ENCODE data around the gene LRRFIP2. TPM values are rescaled to one million over a fixed set of nuclear protein-coding genes. Genes with fewer than 3 reads are reported as not detected.

The LRRFIP2 gene
- total RNA-seq, 1 donor from 2014 or later = 48.0 TPM

- TF ChIP-seq CTCF (IDR thresholded peaks at IDR 0.05; ENCODE audit: unreplicated experiment) = no peak
- Mint-ChIP-seq H3K4me1 (ENCODE audit: low read depth) (no peaks in the 10 kb centered on the region), H3K36me3 (ENCODE audit: insufficient read depth) (peaks cover 21% of the 10 kb centered on the region), H3K27me3 (no peaks in the 10 kb centered on the region), H3K27ac (no peak overlapping the region), H3K4me3 (ENCODE audit: low read depth) (no peak overlapping the region), H3K9me3 (ENCODE audit: low read depth) (no peaks in the 10 kb centered on the region)
- DNase-seq (ENCODE audit: low spot score, unreplicated experiment) = no peak
Observed at GRCh38 chr3:37041546-37042195, 132.7 kb downstream of the LRRFIP2 start.

GRCh38 chr3:37040231-37040630, 134.2 kb downstream of the LRRFIP2 start:
- no peaks in the 10 kb centered on the region for H3K27me3 Mint-ChIP-seq
- no peak overlapping the region for H3K4me3 Mint-ChIP-seq (ENCODE audit: low read depth)
- no peak for TF ChIP-seq CTCF (IDR thresholded peaks at IDR 0.05; ENCODE audit: unreplicated experiment)
- no peak for DNase-seq (ENCODE audit: low spot score, unreplicated experiment)
- no peaks in the 10 kb centered on the region for H3K4me1 Mint-ChIP-seq (ENCODE audit: low read depth)
- peaks cover 31% of the 10 kb centered on the region for H3K36me3 Mint-ChIP-seq (ENCODE audit: insufficient read depth)
- H3K9me3 Mint-ChIP-seq (ENCODE audit: low read depth) = peaks cover 2% of the 10 kb centered on the region
- peak overlapping the region; percentile 15 for H3K27ac Mint-ChIP-seq

- H3K27ac Mint-ChIP-seq = no peak overlapping the region
- no peaks in the 10 kb centered on the region for H3K27me3 Mint-ChIP-seq
- no peaks in the 10 kb centered on the region for H3K4me1 Mint-ChIP-seq (ENCODE audit: low read depth)
- TF ChIP-seq CTCF (IDR thresholded peaks at IDR 0.05; ENCODE audit: unreplicated experiment) = no peak
- no peak for DNase-seq (ENCODE audit: low spot score, unreplicated experiment)
- peaks cover 36% of the 10 kb centered on the region for H3K36me3 Mint-ChIP-seq (ENCODE audit: insufficient read depth)
- H3K4me3 Mint-ChIP-seq (ENCODE audit: low read depth) = no peak overlapping the region
- H3K9me3 Mint-ChIP-seq (ENCODE audit: low read depth) = peaks cover 3% of the 10 kb centered on the region
Observed at GRCh38 chr3:37039161-37039846, 135.1 kb downstream of the LRRFIP2 start.

- no peak for TF ChIP-seq CTCF (IDR thresholded peaks at IDR 0.05; ENCODE audit: unreplicated experiment)
- Mint-ChIP-seq H3K27ac (no peak overlapping the region), H3K27me3 (no peaks in the 10 kb centered on the region), H3K4me1 (ENCODE audit: low read depth) (no peaks in the 10 kb centered on the region), H3K9me3 (ENCODE audit: low read depth) (peaks cover 3% of the 10 kb centered on the region), H3K4me3 (ENCODE audit: low read depth) (no peak overlapping the region), H3K36me3 (ENCODE audit: insufficient read depth) (peaks cover 40% of the 10 kb centered on the region)
- DNase-seq (ENCODE audit: low spot score, unreplicated experiment) = no peak
Observed at GRCh38 chr3:37037352-37037751, 137.0 kb downstream of the LRRFIP2 start.

- Mint-ChIP-seq H3K36me3 (ENCODE audit: insufficient read depth) (peaks cover 35% of the 10 kb centered on the region), H3K27ac (no peak overlapping the region)
- TF ChIP-seq CTCF (IDR thresholded peaks at IDR 0.05; ENCODE audit: unreplicated experiment) = no peak
Observed at GRCh38 chr3:37032961-37033360, 141.4 kb downstream of the LRRFIP2 start.

More at GRCh38 chr3:37032961-37033360, 141.4 kb downstream of the LRRFIP2 start:
- Mint-ChIP-seq H3K4me3 (ENCODE audit: low read depth) (no peak overlapping the region), H3K9me3 (ENCODE audit: low read depth) (peaks cover 3% of the 10 kb centered on the region), H3K4me1 (ENCODE audit: low read depth) (no peaks in the 10 kb centered on the region), H3K27me3 (no peaks in the 10 kb centered on the region)
- no peak for DNase-seq (ENCODE audit: low spot score, unreplicated experiment)
